GM19238 (cell line): ENCODE results near the gene SSBP2.

Source experiments
- DNase-seq: peaks from one replicate; pipeline ENCODE4 v3.0.0; 2011; ENCODE audit warnings: low spot score; ENCODE audit not compliant: insufficient read length

Gene SSBP2

DNA sequence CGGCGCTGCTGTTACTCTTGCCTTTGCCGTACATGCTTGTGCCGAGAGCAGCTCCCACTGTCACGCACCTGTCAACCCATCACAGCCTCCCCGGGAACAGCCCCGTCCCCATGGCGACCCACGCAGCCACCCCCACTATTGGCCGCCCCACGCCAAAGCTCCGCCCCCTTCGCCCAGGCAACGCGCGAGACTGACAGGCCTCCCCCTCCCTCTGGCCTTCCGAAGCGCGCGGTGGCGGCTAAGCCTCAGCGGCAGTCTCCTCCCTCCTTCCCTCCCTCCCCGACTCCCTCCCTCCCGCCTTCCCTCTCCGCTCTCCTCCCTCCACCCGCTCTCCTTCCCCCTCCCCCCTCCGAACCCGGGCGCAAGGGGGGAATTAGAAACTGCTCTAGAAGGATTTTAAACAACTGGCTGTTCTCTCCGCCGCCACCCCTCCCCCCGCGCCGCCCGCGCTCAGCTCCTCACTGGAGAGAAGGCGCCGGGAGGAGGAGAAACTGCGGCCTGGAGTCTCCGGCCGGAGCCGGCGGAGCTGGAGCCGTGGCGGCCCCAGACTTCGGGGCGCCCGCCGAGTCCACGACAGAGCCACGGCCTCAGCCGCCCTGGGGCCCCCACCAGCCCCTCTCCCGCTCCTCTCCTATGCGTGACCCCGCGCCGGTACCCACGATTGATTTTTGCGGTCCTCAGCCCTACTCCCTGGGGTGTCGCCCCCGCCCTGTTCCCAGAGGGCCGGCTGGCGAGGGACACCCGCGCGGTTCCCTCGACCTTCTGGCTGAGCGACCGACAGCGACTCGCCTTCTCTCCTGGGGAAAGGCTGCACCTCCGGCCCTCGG lies at the start of gene SSBP2:
TSS of gene SSBP2 (minus strand) at position 89 of the 827 bp plus-strand sequence. CDS start at position 34, 55 bp downstream.
- peak; percentile 86 for DNase-seq

DNA sequence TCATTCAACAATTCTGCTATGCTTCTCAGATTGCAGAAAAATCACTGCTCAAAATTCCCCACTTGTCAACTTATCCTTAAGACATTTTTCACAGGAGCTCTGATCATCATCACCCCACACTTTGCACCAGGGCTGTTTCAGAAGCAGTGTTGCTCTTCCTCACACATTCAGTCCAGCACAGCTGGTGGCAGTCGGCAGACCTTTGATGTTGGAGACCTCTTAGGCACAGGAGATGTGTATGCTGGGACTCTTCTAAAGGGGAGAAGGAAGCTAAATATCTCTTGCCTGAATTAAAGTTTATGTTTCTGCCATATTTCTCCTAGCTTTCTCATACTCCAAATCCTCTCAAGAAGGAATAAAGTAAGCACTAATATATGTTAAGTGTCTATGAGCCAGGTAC lies 44.8 kb upstream of the SSBP2 start:
- DNase-seq: no peak

DNA sequence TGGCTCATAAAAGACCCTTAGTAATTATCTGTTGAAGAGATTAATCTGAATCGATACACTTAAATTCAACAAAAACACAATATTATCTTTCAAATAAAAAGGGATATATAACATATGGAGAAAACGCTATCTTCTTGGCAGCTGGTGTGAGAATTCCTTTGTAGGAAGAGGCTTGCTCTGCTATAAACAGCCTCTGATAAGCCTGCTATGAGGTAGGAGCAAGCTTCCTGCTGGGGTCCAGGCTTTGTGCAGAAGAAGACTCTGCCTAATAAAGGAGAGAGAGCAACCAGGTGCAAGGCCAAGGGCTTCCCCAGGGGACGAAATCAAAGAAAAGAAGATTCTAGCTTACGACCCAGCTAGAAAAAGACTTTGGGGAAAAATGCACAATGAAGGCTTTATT lies 43.3 kb upstream of the SSBP2 start:
- DNase-seq: no peak

DNA sequence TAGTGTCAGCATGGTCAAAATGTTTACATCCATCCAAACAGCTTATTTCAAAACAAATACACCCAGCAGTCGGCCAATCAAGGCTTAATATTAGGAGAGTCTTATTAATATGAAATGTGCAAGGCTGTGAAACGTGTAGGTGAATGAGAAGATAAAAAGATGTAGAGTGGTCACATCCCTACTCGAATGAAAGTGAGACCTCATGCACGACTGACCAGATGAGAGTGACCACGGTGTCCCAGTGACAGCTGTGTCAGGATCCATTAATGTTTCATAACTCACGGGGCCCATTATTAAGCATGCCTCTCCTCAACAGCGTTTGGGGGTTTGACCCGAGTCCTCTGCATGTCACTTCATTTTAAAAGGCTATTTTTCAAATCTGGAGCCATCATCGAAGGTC lies 39.4 kb upstream of the SSBP2 start:
- DNase-seq: no peak

DNA sequence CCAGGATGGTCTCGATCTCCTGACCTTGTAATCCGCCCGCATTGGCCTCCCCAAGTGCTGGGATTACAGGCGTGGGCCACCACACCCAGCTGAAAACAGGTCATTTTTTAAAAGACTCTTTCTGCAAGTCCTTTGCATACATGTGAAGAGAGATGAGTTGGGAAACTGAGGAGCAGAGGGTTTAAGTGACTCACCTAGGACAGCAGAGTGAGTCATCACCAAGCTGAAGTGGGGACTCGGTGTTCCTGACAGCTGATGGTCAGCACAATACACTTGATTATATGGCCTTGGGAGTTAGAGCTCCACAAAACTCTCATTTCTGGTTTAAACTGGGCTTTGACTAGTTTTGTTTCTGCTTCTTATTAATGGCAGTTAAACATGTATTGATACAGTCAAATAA lies 38.1 kb upstream of the SSBP2 start:
- no peak for DNase-seq

DNA sequence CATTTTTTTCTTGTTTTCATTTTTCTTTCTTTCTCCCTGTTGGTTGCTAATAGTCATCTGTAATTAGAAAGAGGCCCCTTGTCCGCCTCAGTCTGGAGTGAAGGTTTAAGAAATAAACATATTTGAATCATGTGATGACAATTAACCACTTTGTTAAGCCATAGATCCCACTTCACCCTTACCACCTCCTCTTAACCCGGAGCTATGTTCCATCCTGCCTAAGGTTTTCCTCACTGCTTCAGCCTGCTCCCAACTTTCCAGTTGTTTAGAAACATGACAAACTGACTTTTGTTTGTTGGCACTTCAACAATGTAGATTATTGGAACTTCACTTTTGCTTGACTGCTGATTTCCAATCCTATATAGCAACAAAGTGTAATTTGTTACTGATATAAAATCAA lies 37.4 kb upstream of the SSBP2 start:
- no peak for DNase-seq

DNA sequence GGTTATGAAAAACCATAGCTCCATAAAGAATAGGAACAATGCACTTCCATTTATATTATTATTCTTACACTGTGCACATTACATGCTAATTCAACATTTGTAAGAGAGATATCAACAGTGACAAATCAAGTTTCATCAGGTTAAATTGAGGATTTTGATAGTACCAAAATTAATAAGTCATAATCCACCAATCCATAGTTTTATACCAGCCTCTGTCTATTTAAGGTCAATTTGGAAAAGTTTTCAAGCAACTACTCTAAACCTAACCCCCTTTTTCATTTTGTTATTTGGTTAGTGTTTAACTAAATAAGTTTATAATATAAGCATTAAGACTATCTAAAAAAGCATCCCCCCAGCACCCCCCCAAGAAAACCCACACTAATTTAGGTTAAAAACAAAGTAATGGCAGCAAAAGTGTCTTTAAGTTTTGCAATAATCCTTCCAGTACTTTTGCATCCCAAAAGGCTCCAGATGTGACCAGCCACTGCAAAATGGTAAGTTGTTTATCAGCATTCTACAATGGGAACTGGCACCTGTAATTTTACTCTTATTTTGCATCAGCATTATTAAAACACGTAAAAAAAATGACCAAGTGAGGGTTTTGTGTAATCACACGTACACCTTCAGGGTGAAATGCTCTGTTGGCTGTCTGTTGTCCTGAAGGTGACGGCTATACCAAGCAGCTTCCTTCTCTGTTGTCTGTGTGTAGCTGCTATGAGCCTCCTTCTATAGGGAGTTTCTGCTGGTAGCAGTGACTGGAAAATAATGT lies 36.8 kb upstream of the SSBP2 start:
- DNase-seq: no peak

DNA sequence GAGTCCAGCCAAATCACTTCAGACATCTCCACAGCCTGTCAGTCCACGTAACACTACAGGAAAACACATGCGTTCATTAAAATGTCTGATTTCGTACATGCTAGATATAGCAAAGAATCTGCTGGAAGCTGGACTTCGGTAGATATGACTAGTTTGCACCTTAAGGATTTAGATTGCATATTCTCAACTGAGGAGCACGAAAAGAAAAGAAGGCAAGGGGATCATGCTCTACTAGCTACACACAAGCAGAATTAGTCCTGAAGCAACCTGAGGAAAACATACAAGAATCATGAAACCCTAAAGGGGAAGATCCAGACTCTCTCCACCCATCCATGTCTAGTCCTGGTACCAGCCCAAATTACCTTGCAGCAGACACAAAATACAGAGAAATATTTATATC lies 36.1 kb upstream of the SSBP2 start:
- no peak for DNase-seq

DNA sequence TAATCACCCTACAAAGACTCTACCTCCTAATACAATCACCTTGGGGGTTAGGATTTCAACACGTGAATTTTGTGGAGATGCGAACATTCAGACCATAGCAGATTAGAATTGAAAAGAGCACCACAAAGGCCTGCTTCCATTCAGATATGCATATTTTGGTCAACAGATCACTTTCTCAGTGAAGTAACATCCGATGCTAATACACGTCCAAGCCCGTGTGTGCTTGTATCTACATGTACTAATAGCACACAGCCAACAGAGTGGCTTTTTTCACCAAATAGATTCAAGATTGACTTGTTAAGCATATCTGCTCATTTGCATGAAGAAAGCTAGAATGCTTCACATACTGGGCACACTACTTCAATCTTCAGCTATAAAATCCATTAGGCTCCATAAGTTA lies 35.6 kb upstream of the SSBP2 start:
- DNase-seq: no peak

DNA sequence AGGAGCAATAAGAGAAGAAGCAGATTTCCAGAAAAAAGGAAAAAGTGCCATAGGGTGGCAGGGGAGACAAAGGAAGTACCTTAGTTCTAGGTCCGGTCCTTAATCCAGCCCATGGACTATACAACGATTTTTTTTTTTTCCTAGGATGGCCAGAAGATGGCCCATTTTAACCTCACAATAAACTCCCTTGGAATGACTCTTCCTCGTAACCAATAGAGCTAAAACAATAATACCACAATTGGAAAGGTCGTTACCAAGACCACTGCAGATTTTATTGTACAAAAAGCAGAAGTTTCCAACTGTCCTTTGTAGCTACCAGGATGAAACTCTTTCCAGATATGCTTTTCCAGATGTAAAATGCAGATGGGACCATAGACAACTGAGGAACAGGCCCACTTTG lies 34.4 kb upstream of the SSBP2 start:
- no peak for DNase-seq

DNA sequence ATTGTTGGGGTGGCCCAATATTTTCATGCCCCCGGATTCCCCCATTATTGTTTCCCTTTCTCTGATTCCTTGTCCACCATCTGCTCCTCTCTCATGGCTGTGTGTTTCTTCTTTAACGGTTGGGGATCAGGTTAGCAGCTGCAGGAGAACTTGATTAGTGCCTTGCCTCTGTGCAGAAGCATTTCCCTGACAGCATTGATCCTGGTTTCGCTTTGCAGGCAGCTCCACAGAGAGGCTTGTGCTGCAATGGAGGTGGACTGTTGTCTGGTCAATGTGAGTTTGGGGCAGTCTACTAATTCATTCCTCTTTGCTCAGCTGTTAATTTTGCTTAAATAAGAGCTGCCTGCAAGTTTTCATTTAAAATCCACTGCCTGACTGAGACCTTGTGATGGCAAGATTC lies 32.5 kb upstream of the SSBP2 start:
- DNase-seq: no peak

DNA sequence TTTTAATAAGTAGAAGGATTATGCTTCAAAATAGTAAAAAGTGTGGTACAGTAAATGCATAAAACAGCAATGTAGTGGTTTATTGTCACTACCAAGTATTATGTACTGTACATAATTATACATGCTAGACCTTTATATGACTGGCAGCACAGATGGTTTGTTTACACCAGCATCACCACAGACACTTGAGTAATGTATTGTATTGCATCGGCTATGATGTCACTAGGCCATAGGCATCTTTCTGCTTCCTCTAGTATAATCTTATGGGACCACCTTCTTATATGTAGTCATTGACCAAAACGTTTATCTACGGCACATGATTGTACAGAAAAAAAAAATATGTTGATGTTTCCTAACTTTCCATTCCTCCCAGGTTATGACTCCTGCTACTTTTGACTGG lies 31.9 kb upstream of the SSBP2 start:
- DNase-seq: no peak

DNA sequence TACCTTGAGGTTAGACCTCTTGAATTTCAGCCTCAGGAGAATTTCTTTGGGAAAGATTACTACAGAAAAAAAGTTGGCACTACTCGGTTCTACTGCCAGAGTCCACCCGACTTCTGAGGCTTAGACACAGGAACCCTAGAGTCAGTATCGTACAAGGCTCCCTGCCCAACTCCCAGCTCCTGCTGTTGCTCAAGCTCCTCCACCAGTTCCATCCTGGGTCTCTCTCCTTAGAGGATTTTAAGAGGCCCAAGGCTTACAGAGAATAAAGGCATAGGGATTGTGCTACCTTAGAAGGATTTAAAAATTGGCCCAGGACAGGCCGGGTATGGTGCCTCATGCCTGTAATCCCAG lies 29.0 kb upstream of the SSBP2 start:
- DNase-seq: no peak

DNA sequence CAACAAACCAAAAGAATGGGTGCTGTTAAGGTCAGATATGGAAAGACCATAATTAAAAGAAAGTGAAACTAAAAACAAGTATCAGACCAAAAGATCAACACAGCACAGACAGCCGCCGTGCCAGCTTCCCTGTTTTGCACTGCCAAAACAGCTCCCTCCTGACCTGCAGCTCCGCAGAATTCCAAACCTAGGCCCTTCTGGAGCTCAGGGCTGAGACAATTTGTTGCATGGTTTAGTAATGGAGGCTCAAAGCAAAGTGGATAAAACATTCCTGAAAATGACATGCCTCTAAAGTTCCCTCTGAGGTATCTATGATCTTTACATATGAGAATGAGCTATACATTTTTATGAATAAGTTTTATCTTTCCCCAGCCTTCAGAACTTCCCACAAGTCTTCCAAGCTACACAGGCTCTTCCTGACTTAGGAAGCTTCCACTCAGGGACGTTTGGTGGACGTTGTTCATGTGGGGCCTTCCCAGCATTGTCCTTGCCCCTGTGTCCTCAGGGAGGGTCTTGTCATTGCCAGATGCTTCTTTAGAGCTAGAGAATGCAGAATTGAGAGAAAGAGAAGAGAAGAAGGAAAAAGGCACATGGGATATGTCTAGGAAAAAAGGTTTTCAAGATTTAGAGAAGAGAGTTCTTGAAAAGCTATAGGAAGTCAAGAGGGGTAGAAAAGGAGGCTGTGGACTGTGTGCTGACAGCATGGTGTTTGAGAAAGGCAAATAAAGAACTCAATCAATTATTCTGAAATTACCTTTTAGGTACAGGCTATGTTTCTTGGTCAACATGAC lies 28.4 kb upstream of the SSBP2 start:
- DNase-seq: no peak

DNA sequence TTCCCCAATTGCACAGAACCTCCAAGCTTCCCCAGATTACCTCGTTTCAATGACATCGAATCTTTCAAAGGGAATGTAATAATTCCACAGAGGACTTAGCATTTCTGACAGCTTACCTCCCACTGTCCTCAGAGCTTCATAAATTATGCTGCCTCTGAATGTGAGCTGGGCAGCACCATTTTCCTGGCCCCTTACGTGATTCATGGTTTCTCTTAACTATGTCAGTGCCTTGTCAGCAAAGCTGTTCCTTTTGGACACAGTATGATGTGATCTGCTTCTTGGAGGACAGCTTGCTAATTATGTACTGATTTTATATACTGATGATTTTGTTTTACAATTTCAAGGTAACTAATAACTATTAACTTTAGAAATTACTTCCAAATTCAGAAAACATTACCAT lies 27.7 kb upstream of the SSBP2 start:
- DNase-seq: no peak

DNA sequence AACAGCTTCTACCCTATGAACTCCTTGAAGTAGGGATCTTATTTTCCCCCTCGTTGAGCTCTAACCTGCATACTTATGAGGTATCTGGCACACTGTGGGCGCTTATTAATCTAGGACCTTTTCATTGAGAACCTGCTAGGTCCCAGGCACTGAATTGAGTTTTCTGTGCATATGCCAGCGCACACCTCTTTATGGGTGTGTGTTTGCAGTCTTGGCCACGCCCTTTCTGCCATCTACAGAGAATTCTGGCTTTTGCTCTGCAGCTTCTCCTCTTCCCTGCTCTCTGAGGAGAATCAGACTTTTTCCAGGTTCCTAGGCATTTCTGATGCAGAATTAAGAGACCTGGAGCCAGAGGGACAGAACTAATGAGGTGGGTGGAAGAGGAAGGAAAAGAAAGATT lies 25.4 kb upstream of the SSBP2 start:
- DNase-seq: no peak

DNA sequence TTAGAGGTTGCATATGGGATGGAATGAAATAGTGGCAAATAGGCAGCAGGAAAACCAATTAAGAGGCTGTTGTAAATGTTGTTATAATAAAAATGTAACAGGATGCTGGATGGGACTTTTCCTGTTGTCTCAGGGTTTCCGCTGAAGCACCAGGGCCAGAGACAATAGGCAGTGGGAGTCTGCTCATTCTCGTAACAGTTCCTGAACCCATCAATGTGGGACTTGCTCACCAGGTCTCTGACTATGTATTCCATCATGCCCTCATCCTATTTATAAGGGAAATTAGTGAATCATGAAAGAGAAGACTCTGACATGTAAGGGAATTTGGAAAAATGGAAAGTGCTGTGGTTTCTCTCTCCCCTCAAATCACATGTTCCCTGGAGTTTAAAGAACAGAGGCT lies 23.5 kb upstream of the SSBP2 start:
- no peak for DNase-seq

DNA sequence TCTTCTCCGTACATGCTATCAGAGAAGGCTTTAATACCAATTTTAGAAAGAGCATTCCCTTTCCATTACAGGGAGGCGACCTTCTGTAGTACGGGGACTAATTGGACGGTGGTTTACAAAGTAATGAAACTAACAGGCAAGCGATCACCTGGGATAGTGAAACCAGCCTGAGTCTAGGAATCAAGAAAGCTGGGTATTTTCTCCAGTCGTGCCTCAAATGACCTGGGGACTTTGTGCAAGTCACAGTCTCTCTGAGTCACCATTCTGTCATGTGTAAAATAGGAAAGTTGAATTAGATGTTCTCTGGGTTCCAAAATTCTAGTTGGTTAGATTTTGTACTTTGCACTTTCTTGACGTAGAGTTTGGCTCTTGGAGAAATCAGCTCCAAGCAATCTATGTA lies 22.7 kb upstream of the SSBP2 start:
- no peak for DNase-seq

DNA sequence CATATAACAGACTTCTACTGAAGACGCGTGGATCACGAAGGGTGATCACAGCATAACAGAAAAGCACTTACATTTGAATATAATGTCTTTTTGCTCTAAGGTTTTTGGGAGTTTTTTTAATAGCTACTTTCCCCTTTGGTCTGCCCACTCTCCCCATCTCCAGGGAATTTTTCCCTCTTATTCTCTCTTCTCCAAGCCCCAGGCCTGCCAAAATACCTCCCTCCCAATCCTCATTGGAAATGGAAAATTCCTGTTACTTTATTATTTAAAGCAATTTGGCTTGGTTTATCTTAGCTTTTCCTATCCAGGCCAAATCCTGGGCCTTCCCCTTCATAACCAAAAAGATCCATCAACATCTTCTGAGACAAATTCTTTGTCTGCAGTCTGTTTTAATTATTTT lies 22.3 kb upstream of the SSBP2 start:
- DNase-seq: no peak

DNA sequence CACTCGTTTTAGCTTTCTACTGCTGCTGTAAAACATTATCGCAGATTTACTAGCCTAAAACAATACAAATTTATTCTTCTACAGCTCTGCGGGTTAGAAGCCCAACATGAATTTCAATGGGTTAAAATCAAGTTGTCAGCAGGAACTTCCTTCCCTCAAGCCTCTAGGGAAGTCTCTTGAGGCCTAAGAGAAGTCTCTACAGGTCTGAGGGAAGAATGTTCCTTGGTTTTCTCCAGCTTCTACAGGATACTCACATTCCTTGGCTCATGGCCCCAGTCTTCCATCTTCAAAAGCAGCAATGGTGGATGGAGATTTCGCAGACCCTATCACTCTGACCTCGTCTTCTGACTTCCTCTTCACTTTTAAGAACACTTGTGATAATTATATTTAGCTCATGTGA lies 21.6 kb upstream of the SSBP2 start:
- DNase-seq: no peak

DNA sequence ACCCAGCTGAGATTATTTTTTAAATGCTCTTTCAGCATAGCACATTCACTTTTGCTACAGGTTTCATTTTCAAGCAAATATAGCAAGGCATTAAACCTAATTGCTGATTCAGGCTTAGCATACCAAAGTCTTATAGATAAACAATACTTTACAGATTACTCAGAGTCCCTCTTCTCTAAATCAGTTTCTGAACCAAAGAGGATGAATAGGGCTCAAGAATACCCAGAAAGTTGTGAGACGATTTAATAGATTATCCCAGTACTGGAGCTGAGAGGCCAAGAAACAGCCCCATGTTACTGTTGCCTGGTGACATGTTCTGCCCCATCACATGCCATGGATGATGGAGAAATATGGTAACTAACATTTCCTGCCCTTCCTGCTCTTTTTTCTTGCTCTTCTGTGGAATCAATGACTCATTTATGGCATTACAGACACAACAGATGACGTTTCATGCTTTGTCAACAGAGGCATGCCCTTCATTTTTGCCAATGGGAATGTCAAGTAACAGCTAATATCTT lies 18.1 kb upstream of the SSBP2 start:
- no peak for DNase-seq

DNA sequence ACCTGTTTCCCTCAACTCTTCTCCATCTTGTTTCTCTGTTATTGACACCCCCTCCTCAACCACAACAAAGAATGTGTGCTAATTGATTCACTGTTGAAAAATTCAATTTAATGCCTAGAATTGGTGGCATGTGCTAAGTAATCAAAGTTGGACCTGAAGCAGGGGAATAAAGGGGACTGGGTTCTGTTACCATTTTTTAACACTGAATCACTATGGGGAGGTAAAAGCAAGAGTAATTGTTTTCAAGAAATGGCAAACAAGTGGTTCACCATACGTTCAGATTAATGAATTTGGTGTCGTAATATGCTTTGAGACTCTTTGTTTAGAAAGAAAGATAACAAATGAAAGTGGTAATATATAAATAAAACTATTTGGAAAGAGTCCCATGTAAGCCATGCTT lies 17.0 kb upstream of the SSBP2 start:
- no peak for DNase-seq
